ENCODE measurements around the gene CEACAM20.
"Not testable (repeated sequence)": the region's sequence is repeated elsewhere in the genome, so short reads cannot be mapped to it uniquely, and the experiment has no call there.

Gene CEACAM20

DNA sequence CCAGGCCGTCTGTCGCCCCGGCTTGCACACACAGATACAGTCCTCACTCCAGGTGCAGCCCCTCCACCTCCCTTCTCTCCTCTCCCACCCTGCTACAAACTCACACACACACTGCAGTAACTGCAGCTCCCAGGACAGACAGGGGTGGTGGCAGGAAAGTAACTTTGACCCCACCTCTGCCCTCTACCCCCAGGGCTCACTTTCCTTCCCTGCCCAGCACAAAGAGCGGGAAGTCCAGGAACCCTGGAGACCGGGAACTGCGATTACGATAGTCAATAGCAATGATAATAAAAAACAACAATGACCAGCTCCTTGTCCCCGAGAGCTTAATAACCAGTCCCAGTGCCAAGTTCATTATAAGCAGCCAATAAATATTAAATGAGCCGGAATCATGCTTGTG is at the start of gene CEACAM20:
TSS of gene CEACAM20 (minus strand) at position 140 of the 400 bp plus-strand sequence. CDS start 166 bp downstream, outside the sequence.
- DNase-seq = no peak

DNA sequence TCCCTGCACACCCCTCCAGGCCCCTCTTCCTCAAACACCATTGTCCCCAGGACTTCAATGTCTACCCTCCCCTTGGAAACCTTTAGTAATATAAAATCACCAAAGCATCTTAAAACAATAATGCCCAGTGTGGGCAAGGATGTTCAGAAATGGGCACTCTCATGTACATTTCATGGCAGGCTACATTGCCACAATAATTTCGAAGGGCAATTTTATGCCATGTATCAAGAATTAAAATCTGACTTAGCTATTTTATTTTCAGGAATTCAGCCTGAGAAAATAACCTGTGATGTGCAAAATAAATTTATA is 48.0 kb upstream of the CEACAM20 start:
- no peak for DNase-seq

DNA sequence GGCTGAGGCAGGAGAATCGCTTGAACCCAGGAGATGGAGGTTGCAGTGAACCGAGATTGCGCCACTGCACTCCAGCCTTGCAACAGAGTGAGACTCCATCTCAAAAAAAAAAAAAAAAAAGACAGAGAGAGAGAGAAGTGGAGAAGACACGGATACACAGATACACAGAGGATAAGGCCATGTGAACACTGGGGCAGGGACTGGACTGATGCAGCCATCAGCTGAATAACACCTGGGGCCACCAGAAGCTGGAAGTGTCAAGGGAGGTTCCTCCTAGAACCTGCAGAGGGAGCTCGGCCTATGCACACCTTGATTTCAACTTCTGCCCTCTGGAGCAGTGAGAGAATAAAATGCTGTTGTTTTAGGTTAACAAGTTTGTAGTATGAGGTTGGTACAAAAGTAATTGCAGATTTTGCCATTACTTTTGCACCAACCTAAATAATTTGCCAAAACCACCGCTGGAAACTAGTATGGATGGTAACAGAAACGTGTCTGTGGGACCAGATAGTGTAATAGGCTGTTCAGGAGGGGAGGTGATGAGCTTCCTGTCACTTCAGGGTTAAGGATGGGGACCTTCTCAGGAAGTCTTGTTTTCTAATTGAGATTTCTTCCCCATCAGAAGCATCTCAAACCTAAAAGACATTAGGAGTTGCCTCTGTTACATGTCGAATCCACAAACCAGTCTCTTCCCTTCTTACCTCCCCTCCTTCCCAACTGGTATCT is 47.5 kb upstream of the CEACAM20 start:
- peak in 1 of 2 experiments; percentile 50 for DNase-seq

DNA sequence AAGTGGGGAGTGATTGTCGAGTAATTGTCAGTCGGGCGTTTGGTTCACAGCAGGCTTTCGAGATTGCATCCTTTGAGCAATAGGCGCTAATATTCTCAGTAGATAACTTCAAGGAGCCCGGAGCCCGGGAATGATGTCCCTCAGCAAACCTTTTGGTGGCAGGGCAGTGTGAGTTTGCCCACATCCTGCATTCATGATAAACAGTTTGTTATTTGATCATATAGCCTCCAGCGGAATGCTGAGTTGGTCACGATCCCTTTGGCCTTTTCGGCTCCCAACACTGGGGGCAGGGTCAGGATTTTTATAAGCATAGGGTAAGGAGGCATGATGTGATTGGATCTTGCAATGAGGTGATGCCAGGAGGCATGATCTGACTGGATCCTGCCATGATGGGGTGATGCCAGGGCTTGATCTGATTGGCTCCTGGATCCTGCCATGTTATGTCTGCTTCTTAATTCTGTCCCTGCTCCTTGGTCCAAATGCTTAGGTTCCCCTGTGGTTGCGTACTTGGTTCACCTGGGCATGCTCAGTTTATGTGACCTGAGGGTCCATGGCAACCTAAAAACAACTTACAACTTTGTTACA is 45.7 kb upstream of the CEACAM20 start:
- DNase-seq = no peak

DNA sequence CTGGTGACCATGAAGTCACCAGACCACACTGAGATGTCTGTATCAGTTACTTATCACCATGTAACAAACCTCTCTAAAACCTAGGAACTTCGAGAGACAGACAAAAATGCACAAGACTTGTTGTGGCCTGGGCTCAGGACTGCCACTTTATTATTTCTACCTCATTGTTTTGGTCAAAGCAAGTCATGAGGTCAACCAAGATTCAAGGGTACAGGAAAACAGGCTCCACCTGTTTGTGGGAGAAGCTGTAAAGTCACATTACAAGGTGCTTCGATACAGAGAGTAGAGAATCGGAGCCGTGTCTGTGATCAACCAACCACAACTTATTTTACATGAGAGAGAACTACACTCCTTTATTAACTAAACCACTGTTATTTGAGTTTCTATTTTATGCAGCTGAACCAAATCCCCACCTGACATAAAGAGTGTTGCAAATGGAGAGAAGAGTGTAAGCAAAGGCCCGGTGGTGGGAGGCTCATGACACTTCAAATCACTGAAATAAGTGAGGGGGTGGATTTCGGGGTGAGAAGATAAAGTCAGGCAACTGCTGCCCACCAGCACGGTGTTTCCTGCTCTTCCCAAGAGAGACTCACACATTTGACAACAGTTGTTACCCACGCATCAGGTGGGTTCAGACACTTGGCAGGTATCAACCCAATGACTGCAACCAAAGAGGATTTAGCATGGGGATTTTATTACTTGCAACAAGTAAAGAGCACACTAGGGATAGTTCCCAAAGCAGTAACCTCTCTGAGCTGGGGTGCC is 44.9 kb upstream of the CEACAM20 start:
- no peak for DNase-seq

DNA sequence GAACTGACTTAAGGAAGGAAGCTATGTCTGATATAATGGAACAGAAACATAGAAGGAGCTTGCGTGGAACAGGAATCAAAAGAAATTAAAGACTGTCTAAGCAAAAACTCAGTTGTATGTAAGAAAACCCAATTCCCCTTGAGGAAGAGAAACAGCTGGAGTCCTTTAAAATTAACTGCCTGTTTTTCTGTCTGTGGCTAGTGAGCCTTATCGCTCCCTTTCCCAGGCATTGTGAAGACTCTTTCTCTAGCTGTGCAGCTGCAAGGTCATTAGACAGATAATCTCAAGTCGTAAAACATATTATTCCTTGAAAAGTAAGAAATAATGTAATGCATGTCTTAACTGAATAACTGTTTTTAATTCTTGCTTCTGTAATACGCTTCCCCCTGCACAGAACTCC is 44.2 kb upstream of the CEACAM20 start:
- no peak for DNase-seq

DNA sequence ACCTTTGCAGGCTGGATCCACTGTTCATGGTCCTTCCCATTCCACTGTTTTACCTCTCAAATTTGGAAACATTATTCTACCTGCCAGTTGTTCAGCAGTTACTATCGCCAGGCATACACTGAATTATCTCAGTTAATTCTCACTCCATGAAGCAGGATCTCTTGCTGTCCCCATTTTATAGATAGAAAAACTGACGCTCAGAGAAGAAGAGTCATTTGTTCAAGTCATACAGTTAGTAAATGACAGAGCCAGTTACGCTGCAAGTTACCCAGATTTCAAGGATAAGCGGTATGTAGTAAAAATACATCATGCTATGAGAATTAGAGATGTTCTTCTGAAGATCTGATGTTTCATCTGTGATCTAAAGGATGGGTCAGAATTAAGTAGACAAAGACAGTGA is 43.7 kb upstream of the CEACAM20 start:
- no peak for DNase-seq

DNA sequence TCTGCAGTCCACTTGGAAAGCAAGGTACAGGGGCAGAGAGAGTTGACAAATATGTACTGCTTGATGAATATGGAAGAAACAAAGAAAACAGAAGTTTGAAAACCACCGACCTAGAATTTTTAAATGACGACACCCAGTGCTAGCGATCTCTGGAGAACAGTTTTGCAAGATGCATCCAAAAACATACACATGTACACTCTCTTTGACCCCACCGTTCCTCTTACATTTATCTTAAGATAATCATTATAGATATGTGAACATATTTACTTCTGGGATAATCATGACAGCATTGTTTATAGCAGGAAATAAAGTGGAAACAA is 43.1 kb upstream of the CEACAM20 start:
- no peak for DNase-seq

DNA sequence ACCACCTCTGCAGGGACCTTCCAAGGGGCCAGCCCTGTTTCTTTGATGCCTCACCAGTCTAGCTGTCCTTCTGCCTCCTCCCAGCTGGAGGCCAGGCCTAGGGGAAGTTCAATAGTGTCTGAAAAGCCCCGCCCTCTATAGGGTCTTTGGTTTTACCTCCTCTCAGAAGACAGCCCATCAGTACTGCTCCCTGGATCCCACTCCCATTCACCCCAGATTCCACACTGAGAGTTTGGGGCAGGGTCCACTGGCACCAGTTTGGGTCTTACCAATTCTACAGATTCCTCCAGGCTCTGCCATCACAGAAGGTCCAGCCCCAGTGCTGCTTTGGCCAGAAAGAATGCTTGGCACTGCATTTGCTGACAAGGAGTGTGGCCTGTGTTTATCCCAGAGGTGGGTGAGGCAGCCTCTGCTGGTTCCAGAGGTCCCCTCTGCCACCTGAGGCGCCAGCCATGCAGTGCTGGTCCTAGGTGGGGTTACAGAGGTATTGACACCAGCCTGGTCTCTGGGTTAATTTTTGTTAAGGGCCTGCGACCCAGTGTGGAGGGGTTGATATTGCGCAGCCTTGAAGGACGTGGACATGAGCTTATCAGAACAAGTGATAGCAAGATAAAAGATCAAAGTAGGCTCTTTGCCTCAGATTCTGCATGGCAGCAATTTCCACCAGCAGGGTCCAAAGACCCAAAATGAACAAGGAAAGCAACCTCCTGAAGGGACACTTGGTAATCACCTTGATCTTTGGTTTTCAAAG is 42.5 kb upstream of the CEACAM20 start:
- DNase-seq = no peak

DNA sequence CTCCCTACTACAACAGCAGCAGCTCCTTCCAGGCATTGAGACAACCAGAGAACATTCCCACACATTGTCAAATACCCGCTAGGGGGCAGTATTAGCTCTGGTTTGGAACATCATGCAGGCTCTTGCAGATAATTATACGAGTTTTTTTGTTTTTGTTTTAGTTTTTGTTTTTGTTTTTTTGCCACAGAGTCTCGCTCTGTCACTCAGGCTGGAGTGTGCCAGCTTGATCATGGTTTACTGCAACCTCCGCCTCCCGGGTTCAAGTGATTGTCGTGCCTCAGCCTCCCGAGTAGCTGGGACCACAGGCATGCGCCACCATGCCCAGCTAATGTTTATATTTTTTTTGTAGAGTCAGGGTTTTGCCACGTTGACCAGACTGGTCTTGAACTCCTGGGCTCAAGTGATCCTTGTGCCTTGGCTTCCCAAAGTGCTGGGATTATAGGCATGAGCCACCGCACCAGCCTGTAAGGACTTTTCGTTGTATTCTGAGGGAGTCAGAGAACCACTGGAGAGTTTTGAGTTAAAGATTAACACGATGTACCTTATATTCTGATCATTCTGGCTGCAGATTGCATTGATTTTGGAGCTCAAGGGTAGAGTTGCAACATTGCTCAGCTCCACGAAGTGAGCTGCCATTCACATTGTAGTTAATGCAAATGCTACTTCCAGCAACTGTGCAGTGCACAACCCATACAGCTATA is 41.7 kb upstream of the CEACAM20 start:
- DNase-seq = peak; percentile 54 to 73

DNA sequence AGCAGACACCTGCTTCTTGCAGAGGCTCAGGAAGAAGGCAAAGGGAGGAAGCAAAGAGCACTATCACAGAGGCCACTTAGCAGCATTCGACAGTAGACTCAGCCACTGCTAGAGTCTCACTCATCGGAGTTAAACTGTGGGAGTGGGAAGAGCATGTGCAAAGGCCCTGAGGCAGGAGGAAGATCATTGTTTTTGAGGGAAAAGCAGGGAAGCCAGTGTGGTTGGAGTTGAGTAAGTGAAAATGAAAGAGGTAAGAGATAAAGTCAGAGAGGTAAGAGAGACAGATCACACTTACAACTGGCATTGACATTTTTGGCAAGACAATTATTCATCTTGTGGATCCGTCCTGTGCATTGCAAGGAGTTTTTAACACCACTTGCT is 41.1 kb upstream of the CEACAM20 start:
- DNase-seq = no peak

DNA sequence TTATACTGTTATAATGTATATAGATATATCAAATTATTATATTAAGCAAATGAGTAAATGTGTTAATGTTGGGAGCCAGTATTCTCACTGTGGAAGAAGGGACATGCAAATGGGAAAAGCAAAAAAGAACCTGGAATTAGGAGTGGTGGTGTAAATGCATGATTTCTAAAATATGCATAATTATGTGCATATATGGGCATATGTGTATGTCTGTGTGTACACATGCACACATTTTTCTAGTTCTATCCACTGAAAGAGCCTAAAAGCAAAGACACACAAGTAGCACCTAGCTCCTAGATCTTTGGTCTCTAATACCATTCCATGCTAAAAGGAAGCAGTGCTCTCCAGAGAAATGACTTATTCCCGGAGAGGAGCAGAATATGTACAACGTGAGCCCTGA is 38.3 kb upstream of the CEACAM20 start:
- no peak for DNase-seq

DNA sequence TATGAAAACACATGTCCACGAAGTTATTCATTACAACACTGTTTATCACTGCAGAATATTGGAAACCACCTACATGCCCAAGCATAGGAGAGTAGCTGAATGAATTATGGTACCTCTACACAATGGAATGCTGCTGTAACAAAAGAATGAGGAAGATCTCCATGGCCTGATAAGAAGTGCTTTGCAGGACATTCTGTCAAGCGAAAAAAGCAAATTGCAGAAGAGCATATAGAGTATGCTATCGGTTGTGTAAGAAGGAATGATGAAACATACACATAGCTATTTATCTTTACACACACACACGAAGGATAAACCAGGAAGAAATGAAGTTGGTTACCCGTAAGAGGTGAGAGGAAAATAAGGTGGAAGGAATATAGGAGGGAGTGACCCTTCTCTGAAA is 37.5 kb upstream of the CEACAM20 start:
- DNase-seq = no peak

DNA sequence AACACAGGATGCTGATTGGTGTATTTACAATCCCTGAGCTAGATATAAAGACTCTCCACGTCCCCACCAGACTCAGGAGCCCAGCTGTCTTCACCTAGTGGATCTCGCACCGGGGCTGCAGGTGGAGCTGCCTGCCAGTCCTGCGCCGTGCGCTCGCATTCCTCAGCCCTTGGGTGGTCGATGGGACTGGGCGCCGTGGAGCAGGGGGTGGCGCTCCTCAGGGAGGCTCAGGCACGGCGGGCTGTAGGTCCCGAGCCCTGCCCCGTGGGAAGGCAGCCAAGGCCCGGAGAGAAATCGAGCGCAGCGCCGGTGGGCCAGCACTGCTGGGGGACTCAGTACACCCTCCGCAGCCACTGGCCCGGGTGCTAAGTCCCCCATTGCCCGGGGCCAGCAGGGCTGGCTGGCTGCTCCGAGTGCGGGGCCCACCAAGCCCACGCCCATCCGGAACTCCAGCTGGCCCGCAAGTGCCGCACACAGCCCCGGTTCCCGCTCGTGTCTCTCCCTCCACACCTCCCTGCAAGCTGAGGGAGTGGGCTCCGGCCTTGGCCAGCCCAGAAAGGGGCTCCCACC is 33.7 kb upstream of the CEACAM20 start:
- not testable (repeated sequence) for DNase-seq

DNA sequence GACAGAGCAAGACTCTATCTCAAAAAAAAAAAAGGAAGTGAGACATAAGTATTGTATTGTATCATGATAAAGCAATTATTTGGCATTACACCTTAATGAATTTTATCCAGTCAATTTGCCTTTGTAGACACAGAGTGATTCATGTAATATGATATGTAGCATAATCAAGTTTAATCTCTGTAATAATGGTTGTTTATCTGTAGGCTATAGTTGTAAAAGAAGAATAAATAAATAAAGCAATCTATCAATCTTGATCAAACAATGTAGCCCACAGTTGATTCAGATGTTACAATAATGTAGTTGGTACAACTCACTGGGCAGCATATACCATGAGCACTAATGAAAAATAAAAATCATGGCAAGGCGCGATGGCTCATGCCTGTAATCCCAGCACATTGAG is 28.5 kb upstream of the CEACAM20 start:
- no peak for DNase-seq

DNA sequence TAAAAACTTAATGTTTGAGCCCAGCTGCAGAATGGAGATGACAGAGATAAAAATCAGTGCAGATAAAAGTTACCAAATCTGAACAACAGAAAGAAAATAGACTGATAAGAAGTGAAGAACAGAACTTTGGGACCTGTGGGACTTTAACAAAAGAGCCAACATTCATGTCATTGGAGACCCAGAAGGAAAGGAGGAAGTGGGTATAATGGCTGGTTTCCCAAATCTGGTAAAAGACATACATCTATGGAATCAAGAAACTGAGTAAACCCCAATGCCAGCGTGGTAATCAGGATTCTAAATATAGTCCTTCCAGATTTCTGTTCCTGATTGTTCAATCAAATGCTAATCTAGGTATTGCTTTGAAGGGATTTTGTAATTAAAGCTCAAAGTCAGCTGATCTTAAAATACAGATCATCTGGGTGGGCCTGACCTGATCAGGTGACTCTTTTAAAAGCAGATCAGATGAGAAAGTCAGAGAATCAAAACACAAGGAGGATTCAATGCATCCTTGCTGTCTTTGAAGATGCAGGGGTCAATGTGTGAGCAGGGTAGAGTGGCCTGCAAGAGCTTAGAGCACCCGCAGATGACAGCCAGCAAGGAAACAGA is 25.3 kb upstream of the CEACAM20 start:
- DNase-seq = no peak

DNA sequence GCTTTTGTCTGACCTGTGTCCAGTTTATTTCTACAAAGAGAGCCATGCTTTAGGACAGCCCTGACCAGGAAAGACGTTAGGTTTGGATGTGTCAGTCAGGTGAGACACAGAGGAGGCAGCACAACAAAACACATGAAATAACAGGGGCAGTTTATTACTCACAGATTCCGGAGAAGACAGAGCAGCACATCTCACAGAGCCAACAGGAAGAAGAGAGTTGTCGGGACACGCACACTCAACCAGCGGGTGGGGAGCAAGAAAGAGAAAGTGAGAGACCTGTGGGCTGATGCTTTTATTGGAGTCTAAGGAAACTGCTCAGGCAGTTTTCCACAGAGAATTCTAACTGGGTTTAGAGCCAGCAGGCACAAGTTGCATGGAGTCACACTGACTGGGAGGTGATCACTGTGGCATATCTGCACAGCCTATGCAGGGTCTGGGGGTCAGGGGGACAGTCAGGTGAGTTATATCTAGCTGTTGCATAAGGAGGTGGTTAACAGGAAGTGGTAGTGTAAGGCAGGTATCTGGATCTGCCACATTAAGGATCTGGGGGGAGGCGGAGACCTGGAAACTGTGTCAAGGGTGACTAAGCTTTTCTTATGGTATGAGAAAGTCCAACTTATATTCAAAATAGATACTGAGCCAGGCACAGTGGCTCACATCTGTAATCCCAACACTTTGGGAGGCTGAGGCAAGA is 24.1 kb upstream of the CEACAM20 start:
- no peak for DNase-seq

DNA sequence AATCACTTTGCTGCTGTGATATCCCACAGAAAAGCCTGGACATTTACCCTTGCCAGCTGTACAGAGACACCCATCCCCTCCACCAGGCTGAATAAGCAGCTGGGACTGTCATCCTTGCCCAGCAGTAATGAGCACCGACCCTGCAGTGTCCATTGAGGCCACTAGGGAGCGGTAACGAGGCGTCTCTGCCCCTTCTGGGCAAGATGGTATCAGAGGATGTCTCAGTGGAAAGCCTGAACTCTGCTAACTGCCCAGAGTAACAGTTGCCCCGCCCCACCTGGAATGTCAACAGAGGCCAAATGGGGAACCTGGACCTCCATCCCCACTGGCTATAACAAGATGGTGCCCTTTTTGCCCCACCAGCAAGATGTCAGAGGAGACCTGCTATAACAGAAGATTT is 22.8 kb upstream of the CEACAM20 start:
- peak in 1 of 2 experiments; percentile 36 for DNase-seq

DNA sequence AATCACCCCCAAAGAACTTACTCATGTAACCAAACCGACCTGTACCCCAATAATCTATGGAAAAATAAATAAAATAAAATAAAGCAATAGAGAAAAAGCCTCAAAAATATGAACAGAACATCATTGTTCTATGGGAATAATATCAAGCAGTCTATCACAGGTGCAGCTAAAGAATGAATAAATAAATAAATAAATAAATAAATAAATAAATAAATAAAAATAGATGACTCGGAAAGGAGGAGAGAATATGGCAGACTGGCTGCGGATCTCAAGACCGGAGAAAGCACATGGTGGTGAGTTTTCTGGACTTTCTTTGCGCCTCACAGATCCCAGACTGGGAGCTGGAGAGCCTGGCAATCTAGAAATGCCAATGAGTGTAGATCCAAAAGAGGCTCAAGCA is 22.4 kb upstream of the CEACAM20 start:
- no peak for DNase-seq

DNA sequence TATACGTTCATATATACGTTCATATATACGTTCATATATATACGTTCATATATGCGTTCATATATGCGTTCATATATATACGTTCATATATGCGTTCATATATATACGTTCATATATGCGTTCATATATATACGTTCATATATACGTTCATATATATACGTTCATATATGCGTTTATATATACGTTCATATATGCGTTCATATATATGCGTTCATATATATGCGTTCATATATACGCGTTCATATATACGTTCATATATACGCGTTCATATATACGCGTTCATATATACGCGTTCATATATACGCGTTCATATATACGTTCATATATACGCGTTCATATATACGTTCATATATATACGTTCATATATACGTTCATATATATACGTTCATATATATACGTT is 21.5 kb upstream of the CEACAM20 start:
- DNase-seq = not testable (repeated sequence)

DNA sequence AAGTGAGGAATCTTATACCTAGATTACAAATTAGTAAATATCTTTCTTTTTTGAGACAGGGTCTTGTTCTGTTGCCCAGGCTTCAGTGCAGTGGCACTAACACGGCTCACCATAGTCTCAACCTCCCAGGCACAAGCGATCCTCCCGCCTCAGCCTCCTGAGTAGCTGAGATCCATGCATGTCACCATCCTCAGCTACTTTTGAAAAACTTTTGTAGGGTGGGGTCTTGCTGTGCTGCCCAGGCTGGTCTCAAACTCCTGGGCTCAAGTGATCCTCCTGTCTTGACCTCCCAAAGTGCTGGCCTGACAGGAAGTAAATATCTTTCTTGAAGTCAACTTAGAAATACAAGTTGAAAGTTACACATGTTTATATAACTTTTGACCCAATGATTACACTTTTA is 20.0 kb upstream of the CEACAM20 start:
- DNase-seq = no peak

DNA sequence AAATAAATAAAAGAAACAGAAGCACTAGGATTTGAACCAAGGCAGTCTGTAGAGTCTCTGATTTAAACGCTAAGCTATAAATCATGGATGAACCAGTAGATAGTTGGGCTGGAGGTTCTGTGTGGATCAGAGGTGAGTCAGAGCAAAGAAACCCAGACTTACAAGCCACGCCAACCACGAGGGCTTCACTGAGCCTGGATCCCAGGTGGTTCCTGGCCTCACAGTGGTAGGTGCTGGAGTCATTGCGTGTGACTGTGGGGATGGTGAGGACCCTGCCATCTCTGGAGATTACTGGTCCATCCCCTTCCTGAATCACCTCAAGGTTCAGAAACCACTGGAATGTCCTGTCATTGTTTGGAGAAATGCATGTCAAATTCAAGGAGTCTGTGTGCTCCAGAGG is 19.3 kb upstream of the CEACAM20 start:
- no peak for DNase-seq
